ENCODE results near the gene KRT36. TPM values are rescaled to one million over a fixed set of nuclear protein-coding genes. Genes with fewer than 3 reads are reported as not detected.

The KRT36 gene
- total and polyA plus RNA-seq, 10 of the 15 experiments (the other 5 are each of a cell fraction or from before 2014, with no cell fraction given): not detected

- no peak for TF ChIP-seq E4F1 (IDR thresholded peaks at IDR 0.05; ENCODE audit: borderline replicate concordance, partially characterized antibody)
- TF ChIP-seq ATF7 (IDR thresholded peaks at IDR 0.05; ENCODE audit: low read depth): no peak
Observed at GRCh38 chr17:41524261-41524660, 34.6 kb upstream of the KRT36 start (continued).

GRCh38 chr17:41523787-41524186 lies 34.1 kb upstream of the KRT36 start:
- no peak overlapping the region for H2AFZ ChIP-seq (ENCODE audit: control insufficient read depth, low read depth, low read length)
- no peak for FAIRE-seq
- no peaks in the 10 kb centered on the region for H3K4me1 ChIP-seq (ENCODE audit: control insufficient read depth, insufficient read depth, low read length)
- in situ Hi-C loops (cut with MboI) (no loop called here), intact Hi-C loops (cut with micrococcal nuclease; ENCODE audit: unreplicated experiment) (no loop called here)
- H3K9ac ChIP-seq (ENCODE audit: control insufficient read depth, insufficient read depth, low read length): no peak overlapping the region
- H3K27me3 ChIP-seq (replicated peaks in 1 of 2; ENCODE audit: control insufficient read depth in 2 of 2, insufficient read depth in 2 of 2, low read length in 1 of 2): peaks cover 6 to 7% of the 10 kb centered on the region in 2 experiments; a peak in 3 of 4 replicates
- ChIA-PET POLR2A (no interaction called here), RAD21 (ENCODE audit: unreplicated experiment) (no interaction called here), CTCF (no interaction called here), SMC1A (ENCODE audit: uncharacterized antibody, unreplicated experiment) (no interaction called here)
- no TSS peak for BruUV-seq (replicated peaks)
- 62% methylated on average over 18 of the region's 19 CpGs for WGBS (ENCODE audit: insufficient coverage, insufficient replicate concordance, low lambda C conversion rate, missing lambda C conversion rate)
- no peaks in the 10 kb centered on the region for H3K79me2 ChIP-seq (ENCODE audit: control insufficient read depth, insufficient read depth, low read length)
- H3K36me3 ChIP-seq (ENCODE audit: control insufficient read depth in 2 of 2, insufficient read depth in 2 of 2, low read length in 1 of 2): no peaks in the 10 kb centered on the region
- no peak overlapping the region for H3K4me3 ChIP-seq
- H3K27ac ChIP-seq (ENCODE audit: control insufficient read depth, insufficient read depth): no peak overlapping the region
- no peak for TF ChIP-seq RB1 (IDR thresholded peaks at IDR 0.05; ENCODE audit: borderline replicate concordance)
- TF ChIP-seq CBX5 (IDR thresholded peaks at IDR 0.05; ENCODE audit: low read depth): no peak
- no peak for TF ChIP-seq MAX (IDR thresholded peaks at IDR 0.05; ENCODE audit: low read depth, low read length)
- TF ChIP-seq DPF2 (IDR thresholded peaks at IDR 0.05): no peak
- no peak for TF ChIP-seq USF1 (IDR thresholded peaks at IDR 0.05; ENCODE audit: borderline replicate concordance, extremely low read length, insufficient read depth, low read depth, low read length)
- TF ChIP-seq SMAD1 (IDR thresholded peaks at IDR 0.05; ENCODE audit: low read depth, partially characterized antibody): no peak
- no peak for TF ChIP-seq LARP7 (IDR thresholded peaks at IDR 0.05)
- no peak for TF ChIP-seq NFXL1 (IDR thresholded peaks at IDR 0.05; ENCODE audit: borderline replicate concordance)
- no peak for DNase-seq (ENCODE audit: low read depth, low spot score)
- ATAC-seq: no peak
- no peaks in the 10 kb centered on the region; the same call in 2 of the 3 replicates for H3K9me3 ChIP-seq (replicated peaks; ENCODE audit: control insufficient read depth, insufficient read depth, low read length)
- H3K4me2 ChIP-seq (ENCODE audit: control insufficient read depth, insufficient read depth): no peak overlapping the region
- H4K20me1 ChIP-seq (ENCODE audit: control insufficient read depth, insufficient read depth): no peaks in the 10 kb centered on the region
